Mesodermal cell (in vitro differentiated cells): ENCODE data around the gene TAL1.
"Not testable (repeated sequence)": the region's sequence is repeated elsewhere in the genome, so short reads cannot be mapped to it uniquely, and the experiment has no call there.

Experiments used
- H3K27ac ChIP-seq: 2 replicates; pipeline ENCODE4 v1.7.0; 2013; ENCODE audit warnings: mild to moderate bottlenecking, low read depth, low read length, moderate library complexity; ENCODE audit not compliant: severe bottlenecking
- H3K36me3 ChIP-seq: 2 replicates; pipeline ENCODE4 v1.7.1; 2013; ENCODE audit warnings: mild to moderate bottlenecking, low read length, moderate library complexity; ENCODE audit not compliant: control insufficient read depth, insufficient read depth
- H3K4me1 ChIP-seq: one replicate; pipeline ENCODE4 v1.7.1; 2013; ENCODE audit warnings: mild to moderate bottlenecking, low read length; ENCODE audit not compliant: insufficient read depth, control insufficient read depth, poor library complexity, severe bottlenecking
- H3K4me3 ChIP-seq: 2 replicates; pipeline ENCODE4 v1.7.0; 2013; ENCODE audit warnings: low read length, control low read depth, mild to moderate bottlenecking; ENCODE audit not compliant: insufficient read depth, poor library complexity, severe bottlenecking; ENCODE audit errors: extremely low read depth
- H3K9me3 ChIP-seq: 2 replicates; pipeline ENCODE4 v1.7.1; 2013; ENCODE audit warnings: mild to moderate bottlenecking, low read length, moderate library complexity; ENCODE audit not compliant: control insufficient read depth
- WGBS, 2 experiments: methylation state at CpG; one replicate each; pipeline ENCODE4 v1.1.5; 2013; ENCODE audit warnings: missing lambda C conversion rate in 2 of 2; ENCODE audit not compliant: insufficient coverage in 2 of 2; 5-methylcytosine and 5-hydroxymethylcytosine counted together

Gene TAL1

GRCh38 chr1:47209725-47210325, 22.2 kb downstream of the TAL1 start:
- WGBS, 2 experiments = 40 to 50% methylated on average over 2 of the region's 3 CpGs
- no peak overlapping the region for H3K4me3 ChIP-seq
- H3K36me3 ChIP-seq = no peaks in the 10 kb centered on the region
- no peak overlapping the region for H3K27ac ChIP-seq
- no peaks in the 10 kb centered on the region for H3K9me3 ChIP-seq
- peaks cover 4% of the 10 kb centered on the region for H3K4me1 ChIP-seq

GRCh38 chr1:47209091-47209490, 22.9 kb downstream of the TAL1 start:
- Histone ChIP-seq H3K36me3 (no peaks in the 10 kb centered on the region), H3K9me3 (no peaks in the 10 kb centered on the region), H3K4me1 (peaks cover 4% of the 10 kb centered on the region), H3K27ac (no peak overlapping the region), H3K4me3 (no peak overlapping the region)
- WGBS, 2 experiments = 47 to 49% methylated on average over 7 to 8 of the region's 8 CpGs

GRCh38 chr1:47208374-47208850, 23.6 kb downstream of the TAL1 start:
- Histone ChIP-seq H3K4me3 (no peak overlapping the region), H3K36me3 (no peaks in the 10 kb centered on the region), H3K9me3 (peaks cover under 1% of the 10 kb centered on the region), H3K4me1 (peaks cover 4% of the 10 kb centered on the region), H3K27ac (no peak overlapping the region)
- WGBS, 2 experiments = 19 to 25% methylated on average over 5 to 7 of the region's 11 CpGs

GRCh38 chr1:47207803-47208373, 24.1 kb downstream of the TAL1 start:
- Histone ChIP-seq H3K4me3 (no peak overlapping the region), H3K4me1 (peaks cover 4% of the 10 kb centered on the region), H3K27ac (no peak overlapping the region), H3K36me3 (no peaks in the 10 kb centered on the region), H3K9me3 (peaks cover 5% of the 10 kb centered on the region)
- WGBS, 2 experiments = 62 to 65% methylated on average over 6 to 8 of the region's 8 CpGs

GRCh38 chr1:47205918-47206317, 26.1 kb downstream of the TAL1 start:
- peaks cover 7% of the 10 kb centered on the region for H3K9me3 ChIP-seq
- WGBS, 2 experiments = 82 to 93% methylated on average over 3 to 5 of the region's 5 CpGs

GRCh38 chr1:47203504-47203903, 28.5 kb downstream of the TAL1 start:
- H3K4me1 ChIP-seq = not testable (repeated sequence)

More at GRCh38 chr1:47205918-47206317, 26.1 kb downstream of the TAL1 start:
- H3K4me1 ChIP-seq = no peaks in the 10 kb centered on the region
- H3K27ac ChIP-seq = no peak overlapping the region
- H3K36me3 ChIP-seq = no peaks in the 10 kb centered on the region
- no peak overlapping the region for H3K4me3 ChIP-seq

GRCh38 chr1:47201179-47201578, 30.8 kb downstream of the TAL1 start:
- H3K4me3 ChIP-seq = no peak overlapping the region
- no peaks in the 10 kb centered on the region for H3K36me3 ChIP-seq
- peaks cover 7% of the 10 kb centered on the region for H3K9me3 ChIP-seq
- no peak overlapping the region for H3K27ac ChIP-seq
- 22 to 32% methylated on average over 1 to 4 of the region's 4 CpGs for WGBS, 2 experiments
- no peaks in the 10 kb centered on the region for H3K4me1 ChIP-seq

More at GRCh38 chr1:47203504-47203903, 28.5 kb downstream of the TAL1 start:
- WGBS, 2 experiments = 100% methylated on average over 1 of the region's 2 CpGs; no CpG with 5 or more reads in 1 of the 2 experiments
- H3K9me3 ChIP-seq, H3K27ac ChIP-seq, H3K36me3 ChIP-seq, H3K4me3 ChIP-seq: not testable (repeated sequence)

GRCh38 chr1:47198214-47198613, 33.8 kb downstream of the TAL1 start:
- Histone ChIP-seq H3K4me3 (no peak overlapping the region), H3K4me1 (no peaks in the 10 kb centered on the region), H3K9me3 (peaks cover 4% of the 10 kb centered on the region), H3K27ac (no peak overlapping the region), H3K36me3 (no peaks in the 10 kb centered on the region)
- WGBS, 2 experiments = 87 to 92% methylated on average over 3 to 4 of the region's 4 CpGs

- Histone ChIP-seq H3K36me3 (no peaks in the 10 kb centered on the region), H3K27ac (no peak overlapping the region), H3K4me1 (peaks cover 4% of the 10 kb centered on the region), H3K4me3 (no peak overlapping the region), H3K9me3 (no peaks in the 10 kb centered on the region)
- WGBS, 2 experiments = 80 to 83% methylated on average over 2 to 3 of the region's 3 CpGs
Observed at GRCh38 chr1:47196622-47197021, 35.4 kb downstream of the TAL1 start.

- H3K4me1 ChIP-seq = peaks cover 10% of the 10 kb centered on the region
- not testable (repeated sequence) for H3K27ac ChIP-seq, H3K4me3 ChIP-seq, H3K9me3 ChIP-seq, H3K36me3 ChIP-seq
- 67 to 94% methylated on average over 1 to 6 of the region's 9 CpGs for WGBS, 2 experiments
Observed at GRCh38 chr1:47195981-47196380, 36.0 kb downstream of the TAL1 start.

- H3K4me1 ChIP-seq = peaks cover 13% of the 10 kb centered on the region
- H3K27ac ChIP-seq = no peak overlapping the region
Observed at GRCh38 chr1:47194311-47194710, 37.7 kb downstream of the TAL1 start.

More at GRCh38 chr1:47194311-47194710, 37.7 kb downstream of the TAL1 start:
- no peaks in the 10 kb centered on the region for H3K9me3 ChIP-seq
- no peak overlapping the region for H3K4me3 ChIP-seq
- H3K36me3 ChIP-seq = no peaks in the 10 kb centered on the region
